HepG2 (cell line): ENCODE measurements around the gene U2AF2. TPM values are rescaled to one million over a fixed set of nuclear protein-coding genes. Genes with fewer than 3 reads are reported as not detected.
A peak's percentile ranks its signal among the peaks of the same experiment; 100 is the strongest.

Experiments
- KLF9 ChIP-seq: IDR thresholded peaks from 2 replicates; pipeline ENCODE4 v1.6.1; 2016; ENCODE audit warnings: low read depth
- MIER3 ChIP-seq: IDR thresholded peaks from 2 replicates; pipeline ENCODE4 v1.6.1; 2016; ENCODE audit warnings: missing compliant biosample characterization, borderline replicate concordance
- NR2F6 ChIP-seq, 2 experiments: IDR thresholded peaks; 2 replicates each; pipeline ENCODE4 v1.6.1; 2016; ENCODE audit warnings: antibody characterized with exemption in 1 of 2, mild to moderate bottlenecking in 1 of 2
- RBM22 ChIP-seq: fragments of 200-400 bp; formaldehyde crosslinking; optimal IDR thresholded peaks from 2 replicates; pipeline ENCODE3; 2017; ENCODE audit warnings: mild to moderate bottlenecking, low read length, moderate library complexity
- SMAD3 ChIP-seq: sonication (generic); formaldehyde crosslinking; IDR thresholded peaks from 2 replicates; pipeline ENCODE4 v1.4.0; 2020; ENCODE audit warnings: missing genetic modification reagents
- SUZ12 ChIP-seq: fragments of 150-350 bp; IDR thresholded peaks from 2 replicates; pipeline ENCODE4 v1.6.1; 2014; ENCODE audit warnings: low read depth, low read length
- ZBTB38 ChIP-seq: sonication (generic); formaldehyde crosslinking; IDR thresholded peaks from 2 replicates; pipeline ENCODE4 v1.5.1; 2020; ENCODE audit warnings: mild to moderate bottlenecking, missing genetic modification reagents
- ZFP36 ChIP-seq: fragments of 150-350 bp; IDR thresholded peaks from 2 replicates; pipeline ENCODE4 v1.6.1; 2018; ENCODE audit warnings: borderline replicate concordance, low read length, low read depth; ENCODE audit not compliant: partially characterized antibody
- ZNF337 ChIP-seq: sonication (generic); formaldehyde crosslinking; IDR thresholded peaks from 2 replicates; pipeline ENCODE4 v1.5.1; 2020; ENCODE audit warnings: missing genetic modification reagents, low read depth, mild to moderate bottlenecking, borderline replicate concordance
- ZNF501 ChIP-seq: sonication (generic); formaldehyde crosslinking; IDR thresholded peaks from 2 replicates; pipeline ENCODE4 v1.5.1; 2020; ENCODE audit warnings: mild to moderate bottlenecking, moderate library complexity, missing genetic modification reagents
- ZNF605 ChIP-seq: sonication (generic); formaldehyde crosslinking; IDR thresholded peaks from 2 replicates; pipeline ENCODE4 v1.8.0; 2022; ENCODE audit warnings: mild to moderate bottlenecking, missing genetic modification reagents
- ZSCAN30 ChIP-seq: sonication (generic); formaldehyde crosslinking; IDR thresholded peaks from 2 replicates; pipeline ENCODE4 v1.5.0; 2020; ENCODE audit warnings: mild to moderate bottlenecking, missing genetic modification reagents
- polyA plus RNA-seq, 8 experiments: library from polyadenylated mRNA; depleted of rRNA in 3 of 8; stranded (reverse) in 7 of 8; unstranded in 1 of 8; fragments of >200 nt; fragmentation: Illumina TruSeq in 4 of 8; extraction: Trizol in 4 of 8; gene quantifications; 2 replicates each; pipeline versions ENCODE4 v1.2.1 to v1.2.3, GENCODE V29; 2011 to 2016; ENCODE audit warnings: low read depth in 4 of 8, missing spikeins in 1 of 8, mixed read lengths in 1 of 8; ENCODE audit not compliant: insufficient read depth in 1 of 8
- total RNA-seq, 5 experiments: library from RNA; depleted of rRNA; stranded (reverse); fragments of >200 nt; fragmentation: Illumina TruSeq; extraction: Trizol; gene quantifications; 2 replicates each; pipeline ENCODE4 v1.2.3, GENCODE V29; 2016; ENCODE audit warnings: low read depth in 1 of 5
- TF ChIP-seq, protein P1 (sequence below), 2 experiments: sonication (generic) in 1 of 2; formaldehyde crosslinking in 1 of 2; IDR thresholded peaks; 2 replicates each; pipeline versions ENCODE4 v1.4.0 to v1.6.1; 2016 to 2020; ENCODE audit warnings: borderline replicate concordance in 1 of 2, low read depth in 1 of 2, mild to moderate bottlenecking in 1 of 2, missing genetic modification reagents in 1 of 2
- TF ChIP-seq, protein P2 (sequence below), 2 experiments: fragments of 450-650 bp in 1 of 2; sonication (generic) in 1 of 2; formaldehyde crosslinking; IDR thresholded peaks; 2 replicates each; pipeline versions ENCODE4 v1.5.0 to v1.8.0; 2020 to 2022; ENCODE audit warnings: mild to moderate bottlenecking in 1 of 2, missing genetic modification reagents in 1 of 2
- TF ChIP-seq, protein P3 (sequence below): sonication (generic); formaldehyde crosslinking; IDR thresholded peaks from 2 replicates; pipeline ENCODE4 v1.5.0; 2020; ENCODE audit warnings: missing genetic modification reagents
- TF ChIP-seq, protein P4 (sequence below), 2 experiments: sonication (generic) in 1 of 2; formaldehyde crosslinking in 1 of 2; IDR thresholded peaks; 2 replicates each; pipeline versions ENCODE4 v1.4.0 to v1.6.1; 2018 to 2020; ENCODE audit warnings: missing genetic modification reagents in 2 of 2, borderline replicate concordance in 1 of 2, low read depth in 1 of 2, mild to moderate bottlenecking in 1 of 2, missing biosample characterization in 1 of 2
- TF ChIP-seq, protein P5 (sequence below): sonication (generic); formaldehyde crosslinking; conservative IDR thresholded peaks from 2 replicates; pipeline ENCODE4 v1.8.0; 2022; ENCODE audit warnings: missing genetic modification reagents

The U2AF2 gene
- total and polyA plus RNA-seq, 2 of the 13 experiments (the other 11 are each of a cell fraction or from before 2014, with no cell fraction given): 84.3 to 124 TPM

DNA sequence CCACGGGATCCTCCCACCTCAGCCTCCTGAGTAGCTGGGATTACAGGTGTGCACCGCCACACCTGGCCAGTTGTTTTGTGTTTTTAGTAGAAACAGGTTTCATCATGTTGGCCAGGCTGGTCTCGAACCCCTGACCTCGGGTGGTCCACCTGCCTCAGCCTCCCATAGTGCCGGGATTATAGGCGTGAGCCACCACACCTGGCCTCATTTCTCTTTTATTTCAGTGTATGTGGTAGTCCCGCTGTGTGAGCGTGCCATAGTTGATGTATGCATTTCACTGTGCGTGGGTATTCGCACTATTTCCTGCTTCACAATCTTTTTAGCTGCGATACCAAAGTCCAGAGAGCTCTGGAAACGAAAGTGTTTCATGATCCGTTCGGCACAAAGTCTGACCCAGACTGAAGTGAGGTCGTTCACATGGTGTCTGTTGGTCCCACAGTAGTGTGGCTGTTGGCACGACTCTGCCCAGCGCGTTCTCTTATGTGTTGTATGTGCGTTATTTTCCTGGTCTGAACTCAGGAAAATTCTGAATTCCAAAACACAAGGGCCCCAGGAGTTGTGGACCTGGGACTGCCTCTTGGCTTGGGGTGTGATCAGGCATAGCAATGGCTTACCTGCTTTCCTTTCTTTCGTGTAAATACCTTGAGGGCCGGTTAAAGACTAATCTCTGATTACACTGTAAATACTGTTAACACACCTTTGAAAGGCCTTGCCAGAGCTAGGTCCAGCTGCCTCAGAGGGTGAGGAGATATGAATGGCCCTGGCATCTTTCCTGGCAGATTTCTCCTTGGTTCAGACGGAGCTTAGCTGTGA is 28.8 kb downstream of the U2AF2 start (continued):
- TF ChIP-seq, protein P1, sequence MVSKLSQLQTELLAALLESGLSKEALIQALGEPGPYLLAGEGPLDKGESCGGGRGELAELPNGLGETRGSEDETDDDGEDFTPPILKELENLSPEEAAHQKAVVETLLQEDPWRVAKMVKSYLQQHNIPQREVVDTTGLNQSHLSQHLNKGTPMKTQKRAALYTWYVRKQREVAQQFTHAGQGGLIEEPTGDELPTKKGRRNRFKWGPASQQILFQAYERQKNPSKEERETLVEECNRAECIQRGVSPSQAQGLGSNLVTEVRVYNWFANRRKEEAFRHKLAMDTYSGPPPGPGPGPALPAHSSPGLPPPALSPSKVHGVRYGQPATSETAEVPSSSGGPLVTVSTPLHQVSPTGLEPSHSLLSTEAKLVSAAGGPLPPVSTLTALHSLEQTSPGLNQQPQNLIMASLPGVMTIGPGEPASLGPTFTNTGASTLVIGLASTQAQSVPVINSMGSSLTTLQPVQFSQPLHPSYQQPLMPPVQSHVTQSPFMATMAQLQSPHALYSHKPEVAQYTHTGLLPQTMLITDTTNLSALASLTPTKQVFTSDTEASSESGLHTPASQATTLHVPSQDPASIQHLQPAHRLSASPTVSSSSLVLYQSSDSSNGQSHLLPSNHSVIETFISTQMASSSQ (IDR thresholded peaks at IDR 0.05; ENCODE audit: low read depth): peak; percentile 41; the same call in 1 of the 2 replicates
- TF ChIP-seq, protein P1 (CRISPR knock-in tag; IDR thresholded peaks at IDR 0.05; ENCODE audit: borderline replicate concordance): peak; percentile 30; the same call in 1 of the 2 replicates
- no peak for TF ChIP-seq ZFP36
- peak; percentile 36; the same call in 1 of the 2 replicates for TF ChIP-seq ZNF605 (CRISPR knock-in tag)
- TF ChIP-seq, protein P2, sequence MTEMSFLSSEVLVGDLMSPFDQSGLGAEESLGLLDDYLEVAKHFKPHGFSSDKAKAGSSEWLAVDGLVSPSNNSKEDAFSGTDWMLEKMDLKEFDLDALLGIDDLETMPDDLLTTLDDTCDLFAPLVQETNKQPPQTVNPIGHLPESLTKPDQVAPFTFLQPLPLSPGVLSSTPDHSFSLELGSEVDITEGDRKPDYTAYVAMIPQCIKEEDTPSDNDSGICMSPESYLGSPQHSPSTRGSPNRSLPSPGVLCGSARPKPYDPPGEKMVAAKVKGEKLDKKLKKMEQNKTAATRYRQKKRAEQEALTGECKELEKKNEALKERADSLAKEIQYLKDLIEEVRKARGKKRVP (CRISPR knock-in tag; IDR thresholded peaks at IDR 0.05): 0 out of 4 replicates have a peak, but pooled peaks of 1 of the 2 experiments have one; percentile 22
- TF ChIP-seq MIER3: 0 out of 2 replicates have a peak, but pooled peaks have one; percentile 25
- no peak for TF ChIP-seq RBM22
- no peak for TF ChIP-seq ZSCAN30 (CRISPR knock-in tag)
- peak; percentile 40; the same call in 1 of the 2 replicates for TF ChIP-seq SMAD3 (CRISPR knock-in tag)
- TF ChIP-seq KLF9 (CRISPR knock-in tag): no peak
- TF ChIP-seq, protein P3, sequence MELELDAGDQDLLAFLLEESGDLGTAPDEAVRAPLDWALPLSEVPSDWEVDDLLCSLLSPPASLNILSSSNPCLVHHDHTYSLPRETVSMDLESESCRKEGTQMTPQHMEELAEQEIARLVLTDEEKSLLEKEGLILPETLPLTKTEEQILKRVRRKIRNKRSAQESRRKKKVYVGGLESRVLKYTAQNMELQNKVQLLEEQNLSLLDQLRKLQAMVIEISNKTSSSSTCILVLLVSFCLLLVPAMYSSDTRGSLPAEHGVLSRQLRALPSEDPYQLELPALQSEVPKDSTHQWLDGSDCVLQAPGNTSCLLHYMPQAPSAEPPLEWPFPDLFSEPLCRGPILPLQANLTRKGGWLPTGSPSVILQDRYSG (CRISPR knock-in tag): no peak
- TF ChIP-seq NR2F6 (IDR thresholded peaks at IDR 0.05): 0 out of 2 replicates have a peak, but pooled peaks have one; percentile 11
- no peak; the same call in 1 of the 2 replicates for TF ChIP-seq NR2F6 (CRISPR knock-in tag; IDR thresholded peaks at IDR 0.05)
- TF ChIP-seq, protein P4, sequence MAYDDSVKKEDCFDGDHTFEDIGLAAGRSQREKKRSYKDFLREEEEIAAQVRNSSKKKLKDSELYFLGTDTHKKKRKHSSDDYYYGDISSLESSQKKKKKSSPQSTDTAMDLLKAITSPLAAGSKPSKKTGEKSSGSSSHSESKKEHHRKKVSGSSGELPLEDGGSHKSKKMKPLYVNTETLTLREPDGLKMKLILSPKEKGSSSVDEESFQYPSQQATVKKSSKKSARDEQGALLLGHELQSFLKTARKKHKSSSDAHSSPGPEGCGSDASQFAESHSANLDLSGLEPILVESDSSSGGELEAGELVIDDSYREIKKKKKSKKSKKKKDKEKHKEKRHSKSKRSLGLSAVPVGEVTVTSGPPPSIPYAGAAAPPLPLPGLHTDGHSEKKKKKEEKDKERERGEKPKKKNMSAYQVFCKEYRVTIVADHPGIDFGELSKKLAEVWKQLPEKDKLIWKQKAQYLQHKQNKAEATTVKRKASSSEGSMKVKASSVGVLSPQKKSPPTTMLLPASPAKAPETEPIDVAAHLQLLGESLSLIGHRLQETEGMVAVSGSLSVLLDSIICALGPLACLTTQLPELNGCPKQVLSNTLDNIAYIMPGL (CRISPR knock-in tag; IDR thresholded peaks at IDR 0.05; ENCODE audit: borderline replicate concordance in 1 of 2, low read depth in 1 of 2): peak in 1 of 2 experiments; percentile 43; a peak in 1 of 4 replicates
- no peak for TF ChIP-seq SUZ12
- TF ChIP-seq ZBTB38 (CRISPR knock-in tag): peak; percentile 48; the same call in 1 of the 2 replicates
- no peak for TF ChIP-seq ZNF337 (CRISPR knock-in tag)
- TF ChIP-seq ZNF501 (CRISPR knock-in tag): 0 out of 2 replicates have a peak, but pooled peaks have one; percentile 2
- TF ChIP-seq, protein P5, sequence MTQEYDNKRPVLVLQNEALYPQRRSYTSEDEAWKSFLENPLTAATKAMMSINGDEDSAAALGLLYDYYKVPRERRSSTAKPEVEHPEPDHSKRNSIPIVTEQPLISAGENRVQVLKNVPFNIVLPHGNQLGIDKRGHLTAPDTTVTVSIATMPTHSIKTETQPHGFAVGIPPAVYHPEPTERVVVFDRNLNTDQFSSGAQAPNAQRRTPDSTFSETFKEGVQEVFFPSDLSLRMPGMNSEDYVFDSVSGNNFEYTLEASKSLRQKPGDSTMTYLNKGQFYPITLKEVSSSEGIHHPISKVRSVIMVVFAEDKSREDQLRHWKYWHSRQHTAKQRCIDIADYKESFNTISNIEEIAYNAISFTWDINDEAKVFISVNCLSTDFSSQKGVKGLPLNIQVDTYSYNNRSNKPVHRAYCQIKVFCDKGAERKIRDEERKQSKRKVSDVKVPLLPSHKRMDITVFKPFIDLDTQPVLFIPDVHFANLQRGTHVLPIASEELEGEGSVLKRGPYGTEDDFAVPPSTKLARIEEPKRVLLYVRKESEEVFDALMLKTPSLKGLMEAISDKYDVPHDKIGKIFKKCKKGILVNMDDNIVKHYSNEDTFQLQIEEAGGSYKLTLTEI (CRISPR knock-in tag): no peak
